ENCODE results near the gene OR2H2. TPM values are rescaled to one million over a fixed set of nuclear protein-coding genes. Genes with fewer than 3 reads are reported as not detected.

Gene OR2H2
- total and polyA plus RNA-seq, 3 donors from 2014 or later, result 0.25 to 3.7 (median 0.63) TPM

DNA sequence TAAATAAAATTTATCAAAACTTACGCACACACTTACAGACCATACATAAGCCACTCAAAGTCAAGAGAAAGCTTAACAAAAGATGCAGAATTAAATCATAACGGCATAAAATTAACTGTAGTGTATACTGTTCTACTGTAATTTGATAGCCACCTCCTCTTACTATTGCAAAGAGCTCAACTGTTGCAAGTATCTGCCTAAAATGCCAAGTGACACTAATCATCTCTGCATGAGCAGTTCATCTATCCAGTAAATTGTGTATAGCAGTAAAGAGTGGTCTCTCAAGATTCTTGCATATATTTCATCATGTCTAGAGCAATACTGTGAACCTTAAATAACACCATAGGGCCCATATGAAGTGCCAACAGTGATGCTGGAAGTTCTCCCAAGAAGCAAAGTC lies 12.3 kb downstream of the OR2H2 start:
- no peak overlapping the region for H3K27ac ChIP-seq
- TF ChIP-seq POLR2A (IDR thresholded peaks at IDR 0.05), result no peak
- no peak for TF ChIP-seq CTCF (IDR thresholded peaks at IDR 0.05)
- H3K4me1 ChIP-seq, result no peaks in the 10 kb centered on the region
- no peaks in the 10 kb centered on the region for H3K36me3 ChIP-seq (ENCODE audit: low read depth, missing control alignments)
- no peaks in the 10 kb centered on the region for H3K9me3 ChIP-seq
- 88 to 91% methylated on average over 2 of the region's 2 CpGs for WGBS, 2 donors
- no peak for DNase-seq
- H3K27me3 ChIP-seq, result no peaks in the 10 kb centered on the region
- H3K4me3 ChIP-seq, result no peak overlapping the region
- intact Hi-C loops (cut with DNase I; ENCODE audit: low total_unique reads), result no loop called here

GRCh38 chr6:29598172-29598747 lies 13.3 kb downstream of the OR2H2 start:
- WGBS, 2 donors, result 52 to 55% methylated on average over 2 of the region's 2 CpGs
- TF ChIP-seq CTCF (IDR thresholded peaks at IDR 0.05) (no peak), POLR2A (IDR thresholded peaks at IDR 0.05) (no peak)
- Histone ChIP-seq H3K4me3 (no peak overlapping the region), H3K9me3 (no peaks in the 10 kb centered on the region), H3K27ac (no peak overlapping the region), H3K4me1 (no peaks in the 10 kb centered on the region), H3K27me3 (no peaks in the 10 kb centered on the region), H3K36me3 (ENCODE audit: low read depth, missing control alignments) (no peaks in the 10 kb centered on the region)
- intact Hi-C loops (cut with DNase I; ENCODE audit: low total_unique reads), result no loop called here
- DNase-seq, result no peak

DNA sequence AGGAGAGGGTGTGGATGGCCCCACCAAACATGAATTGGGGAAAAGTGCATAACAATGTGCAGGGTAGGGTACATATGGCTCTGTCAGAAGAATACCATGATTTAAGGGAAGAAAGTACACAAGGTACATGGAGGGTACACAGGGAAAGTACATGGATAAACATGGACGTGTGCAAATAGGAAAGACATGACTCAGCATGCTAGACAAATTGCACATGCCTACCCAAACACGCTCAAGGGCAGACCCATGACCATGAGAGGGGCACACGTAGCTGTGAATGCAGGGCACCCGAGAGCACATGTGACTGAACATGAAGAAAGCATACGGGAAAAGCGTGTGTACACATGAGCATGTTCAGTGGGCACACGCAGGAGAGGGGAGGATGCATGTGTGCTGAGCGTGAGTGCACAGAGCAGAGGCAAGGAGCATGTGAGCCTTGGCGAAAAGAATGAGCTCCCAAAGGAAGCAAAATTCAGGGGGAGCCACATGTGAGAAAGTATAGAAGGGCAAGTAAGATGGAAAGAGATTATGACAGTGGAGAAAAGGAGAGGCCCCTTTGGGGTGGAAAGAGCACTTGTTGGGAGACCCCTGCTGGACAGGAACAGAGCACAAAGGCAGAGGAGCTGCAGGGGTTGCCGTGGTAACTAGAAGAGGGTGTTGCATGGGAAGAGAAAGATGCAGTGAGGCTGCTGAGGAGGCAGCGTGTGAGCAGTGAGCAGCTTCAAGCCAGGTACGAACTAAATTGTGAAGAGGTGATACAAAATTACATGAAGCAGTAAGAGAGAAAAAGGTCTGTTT lies 17.8 kb downstream of the OR2H2 start:
- no peaks in the 10 kb centered on the region for H3K36me3 ChIP-seq (ENCODE audit: low read depth, missing control alignments)
- H3K4me3 ChIP-seq, result no peak overlapping the region
- H3K27me3 ChIP-seq, result no peaks in the 10 kb centered on the region
- intact Hi-C loops (cut with DNase I; ENCODE audit: low total_unique reads), result no loop called here
- TF ChIP-seq CTCF (IDR thresholded peaks at IDR 0.05) (no peak), POLR2A (IDR thresholded peaks at IDR 0.05) (no peak)
- H3K27ac ChIP-seq, result no peak overlapping the region
- WGBS, 2 donors, result 75 to 85% methylated on average over 12 of the region's 12 CpGs
- H3K9me3 ChIP-seq, result no peaks in the 10 kb centered on the region
- no peaks in the 10 kb centered on the region for H3K4me1 ChIP-seq
- no peak for DNase-seq

DNA sequence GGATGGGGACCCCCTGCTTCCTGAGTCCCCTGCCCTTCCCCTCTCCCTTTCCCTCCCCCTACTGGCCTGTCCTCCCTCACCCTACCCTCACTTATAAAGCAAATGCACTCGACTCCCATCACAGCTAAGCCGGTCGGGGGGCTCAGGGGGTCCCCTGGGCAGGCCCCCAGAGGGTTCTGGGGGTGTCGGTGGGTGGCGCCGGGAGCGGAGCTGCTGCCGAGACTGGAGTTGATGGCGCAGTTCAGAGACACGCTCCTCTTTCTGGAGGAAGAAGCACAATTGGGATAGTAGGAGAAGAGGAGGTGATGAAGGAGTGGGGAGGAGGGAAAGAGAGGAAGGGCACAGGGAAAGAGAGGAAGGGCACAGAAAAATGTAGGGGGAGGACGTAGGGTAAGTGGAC lies 18.5 kb downstream of the OR2H2 start:
- Histone ChIP-seq H3K27me3 (no peaks in the 10 kb centered on the region), H3K27ac (no peak overlapping the region), H3K4me1 (no peaks in the 10 kb centered on the region), H3K9me3 (no peaks in the 10 kb centered on the region), H3K36me3 (ENCODE audit: low read depth, missing control alignments) (no peaks in the 10 kb centered on the region), H3K4me3 (no peak overlapping the region)
- WGBS, 2 donors, result 84 to 85% methylated on average over 10 to 11 of the region's 11 CpGs
- intact Hi-C loops (cut with DNase I; ENCODE audit: low total_unique reads), result no loop called here
- no peak for DNase-seq
- TF ChIP-seq CTCF (IDR thresholded peaks at IDR 0.05), result no peak
- no peak for TF ChIP-seq POLR2A (IDR thresholded peaks at IDR 0.05)

Data from testis (tissue), 3 donors.